Lower lobe of right lung (tissue), 2 donors: ENCODE results near the gene SPTB. TPM values are rescaled to one million over a fixed set of nuclear protein-coding genes. Genes with fewer than 3 reads are reported as not detected.

ENCODE experiments used
- ATAC-seq, 2 donors: fragments of 200-7000 bp; cut with Tn5 transposase; one replicate each; pipeline ENCODE4 v1.9.1; 2020 to 2022; ENCODE audit warnings: mild to moderate bottlenecking in 2 of 2, moderate library complexity in 2 of 2
- DNase-seq: peaks from one replicate; pipeline ENCODE4 v3.0.0-alpha.2; 2020
- H3K27ac ChIP-seq: fragments of 200-600 bp; one replicate; pipeline ENCODE4 v1.8.0; 2022
- H3K27me3 ChIP-seq: fragments of 200-600 bp; one replicate; pipeline ENCODE4 v1.8.0; 2022; ENCODE audit warnings: low read depth
- H3K36me3 ChIP-seq: fragments of 200-600 bp; one replicate; pipeline ENCODE4 v1.8.0; 2022; ENCODE audit warnings: mild to moderate bottlenecking
- H3K4me1 ChIP-seq: fragments of 200-600 bp; one replicate; pipeline ENCODE4 v1.8.0; 2022
- H3K4me3 ChIP-seq: fragments of 200-600 bp; one replicate; pipeline ENCODE4 v1.8.0; 2022; ENCODE audit warnings: mild to moderate bottlenecking
- H3K9me3 ChIP-seq: fragments of 200-600 bp; one replicate; pipeline ENCODE4 v1.8.0; 2022
- CTCF ChIP-seq: fragments of 200-600 bp; IDR thresholded peaks from one replicate; pipeline ENCODE4 v1.8.0; 2022; ENCODE audit warnings: antibody characterized with exemption, mild to moderate bottlenecking
- intact Hi-C: fragments of 100-400 bp; cut with DNase I; formaldehyde crosslinking; loops from one replicate; pipeline ENCODE4 v1.11.0; 2022
- total RNA-seq: library from RNA; stranded (reverse); fragmentation: NEBNext Ultra II Directional; extraction: Animal tissue kit (Norgen Biotek cat#: 25700); gene quantifications from one replicate; pipeline ENCODE4 v1.2.1, GENCODE V29; 2021
- donor health status: DM: no; HTN: yes; CAD: no; lungs with severe emphysema.

The SPTB gene
- total RNA-seq, 1 donor from 2014 or later, result 2.5 TPM

GRCh38 chr14:64778104-64778754 lies 101.5 kb downstream of the SPTB start:
- H3K9me3 ChIP-seq, result no peaks in the 10 kb centered on the region
- no peaks in the 10 kb centered on the region for H3K4me1 ChIP-seq
- H3K4me3 ChIP-seq, result no peak overlapping the region
- DNase-seq (no peak), ATAC-seq (no peak)
- no peak for TF ChIP-seq CTCF
- no peak overlapping the region for H3K27ac ChIP-seq
- intact Hi-C loops, result no loop called here
- H3K36me3 ChIP-seq, result no peaks in the 10 kb centered on the region
- no peaks in the 10 kb centered on the region for H3K27me3 ChIP-seq

GRCh38 chr14:64777461-64777860 lies 102.2 kb downstream of the SPTB start:
- ATAC-seq (no peak), DNase-seq (no peak)
- no peaks in the 10 kb centered on the region for H3K4me1 ChIP-seq
- no peak overlapping the region for H3K27ac ChIP-seq
- H3K9me3 ChIP-seq, result no peaks in the 10 kb centered on the region
- no peaks in the 10 kb centered on the region for H3K27me3 ChIP-seq
- H3K4me3 ChIP-seq, result no peak overlapping the region
- H3K36me3 ChIP-seq, result no peaks in the 10 kb centered on the region
- intact Hi-C loops, result no loop called here
- no peak for TF ChIP-seq CTCF

- intact Hi-C loops, result no loop called here
- no peaks in the 10 kb centered on the region for H3K9me3 ChIP-seq
- no peaks in the 10 kb centered on the region for H3K4me1 ChIP-seq
- no peak overlapping the region for H3K4me3 ChIP-seq
- no peak for TF ChIP-seq CTCF
- no peaks in the 10 kb centered on the region for H3K36me3 ChIP-seq
- DNase-seq, result no peak
- H3K27me3 ChIP-seq, result no peaks in the 10 kb centered on the region
- H3K27ac ChIP-seq, result no peak overlapping the region
- no peak for ATAC-seq
Observed at GRCh38 chr14:64775081-64775777, 104.5 kb downstream of the SPTB start.

GRCh38 chr14:64774272-64774671 lies 105.4 kb downstream of the SPTB start:
- no peak for DNase-seq
- H3K27ac ChIP-seq, result no peak overlapping the region
- H3K4me3 ChIP-seq, result no peak overlapping the region
- H3K36me3 ChIP-seq, result no peaks in the 10 kb centered on the region
- no peak for TF ChIP-seq CTCF
- intact Hi-C loops, result no loop called here
- no peak for ATAC-seq
- H3K27me3 ChIP-seq, result no peaks in the 10 kb centered on the region
- no peaks in the 10 kb centered on the region for H3K4me1 ChIP-seq
- no peaks in the 10 kb centered on the region for H3K9me3 ChIP-seq

- no peak for TF ChIP-seq CTCF
- Histone ChIP-seq H3K4me1 (no peaks in the 10 kb centered on the region), H3K9me3 (no peaks in the 10 kb centered on the region), H3K27ac (no peak overlapping the region), H3K4me3 (no peak overlapping the region), H3K36me3 (no peaks in the 10 kb centered on the region), H3K27me3 (no peaks in the 10 kb centered on the region)
- no peak for DNase-seq
- ATAC-seq, result no peak
- intact Hi-C loops, result no loop called here
Observed at GRCh38 chr14:64773577-64773976, 106.1 kb downstream of the SPTB start.
